ENCODE results near the gene PSD4. TPM values are rescaled to one million over a fixed set of nuclear protein-coding genes. Genes with fewer than 3 reads are reported as not detected.

PSD4 gene
- total and polyA plus RNA-seq, 2 experiments from 2014 or later, result 2.5 to 9.0 TPM

DNA sequence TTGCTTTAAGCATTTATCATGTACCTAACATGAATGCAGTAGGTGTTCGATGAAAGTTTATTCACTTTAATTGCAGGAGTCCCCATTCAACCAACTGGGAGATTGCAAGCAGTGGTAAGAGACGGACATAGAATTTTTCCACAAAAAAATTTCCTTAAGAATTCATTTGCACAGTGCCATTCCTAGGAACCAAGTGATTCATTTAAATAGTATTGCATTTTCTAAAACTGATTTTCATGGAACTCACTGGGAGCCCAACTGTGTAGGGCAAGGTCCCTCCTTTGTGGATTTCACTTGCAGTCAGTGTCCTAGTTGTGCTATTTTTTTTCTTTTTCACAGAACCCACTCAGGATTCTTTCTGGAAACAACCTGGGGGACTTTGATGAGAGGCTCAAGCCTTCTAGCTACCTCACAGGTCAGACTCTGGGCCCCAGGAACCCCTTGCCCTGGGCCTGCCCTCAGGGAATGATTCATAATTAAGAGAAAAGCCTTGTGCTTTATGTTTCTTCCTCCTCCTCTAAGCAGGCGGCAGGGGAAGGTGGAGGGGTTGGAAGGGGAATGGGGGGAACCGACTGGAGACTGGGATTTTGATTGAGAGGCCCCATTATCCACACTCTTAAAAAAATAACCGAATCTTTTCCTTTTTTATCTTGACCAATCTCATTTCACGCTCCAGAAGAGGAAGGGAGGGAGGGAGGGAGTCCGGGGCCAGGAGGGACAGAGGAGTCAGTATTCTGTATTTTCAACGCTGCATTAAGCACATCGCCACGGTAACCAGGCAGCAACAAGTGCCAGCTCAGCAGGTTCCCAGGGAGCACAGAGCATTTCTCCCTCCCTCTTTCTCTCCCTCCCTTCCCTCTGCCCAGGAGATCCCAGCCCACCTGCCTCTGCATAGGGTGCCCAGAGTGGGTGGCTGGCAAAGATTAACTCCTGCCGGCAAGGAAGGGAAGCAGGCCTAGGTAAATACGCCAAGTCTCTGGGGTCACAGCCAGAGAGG lies 51.8 kb downstream of the PSD4 start:
- Histone ChIP-seq H3K9me3 (ENCODE audit: low read depth) (no peaks in the 10 kb centered on the region), H3K36me3 (no peaks in the 10 kb centered on the region), H3K27ac (no peak overlapping the region), H3K4me3 (no peak overlapping the region), H3K27me3 (no peaks in the 10 kb centered on the region), H3K4me1 (ENCODE audit: low read depth) (peaks cover 27% of the 10 kb centered on the region)
- TF ChIP-seq, protein P1, sequence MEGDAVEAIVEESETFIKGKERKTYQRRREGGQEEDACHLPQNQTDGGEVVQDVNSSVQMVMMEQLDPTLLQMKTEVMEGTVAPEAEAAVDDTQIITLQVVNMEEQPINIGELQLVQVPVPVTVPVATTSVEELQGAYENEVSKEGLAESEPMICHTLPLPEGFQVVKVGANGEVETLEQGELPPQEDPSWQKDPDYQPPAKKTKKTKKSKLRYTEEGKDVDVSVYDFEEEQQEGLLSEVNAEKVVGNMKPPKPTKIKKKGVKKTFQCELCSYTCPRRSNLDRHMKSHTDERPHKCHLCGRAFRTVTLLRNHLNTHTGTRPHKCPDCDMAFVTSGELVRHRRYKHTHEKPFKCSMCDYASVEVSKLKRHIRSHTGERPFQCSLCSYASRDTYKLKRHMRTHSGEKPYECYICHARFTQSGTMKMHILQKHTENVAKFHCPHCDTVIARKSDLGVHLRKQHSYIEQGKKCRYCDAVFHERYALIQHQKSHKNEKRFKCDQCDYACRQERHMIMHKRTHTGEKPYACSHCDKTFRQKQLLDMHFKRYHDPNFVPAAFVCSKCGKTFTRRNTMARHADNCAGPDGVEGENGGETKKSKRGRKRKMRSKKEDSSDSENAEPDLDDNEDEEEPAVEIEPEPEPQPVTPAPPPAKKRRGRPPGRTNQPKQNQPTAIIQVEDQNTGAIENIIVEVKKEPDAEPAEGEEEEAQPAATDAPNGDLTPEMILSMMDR (IDR thresholded peaks at IDR 0.05; ENCODE audit: low read depth, low read length), result no peak
- no peak for DNase-seq (ENCODE audit: low read depth in 1 of 2, low spot score in 1 of 2)

DNA sequence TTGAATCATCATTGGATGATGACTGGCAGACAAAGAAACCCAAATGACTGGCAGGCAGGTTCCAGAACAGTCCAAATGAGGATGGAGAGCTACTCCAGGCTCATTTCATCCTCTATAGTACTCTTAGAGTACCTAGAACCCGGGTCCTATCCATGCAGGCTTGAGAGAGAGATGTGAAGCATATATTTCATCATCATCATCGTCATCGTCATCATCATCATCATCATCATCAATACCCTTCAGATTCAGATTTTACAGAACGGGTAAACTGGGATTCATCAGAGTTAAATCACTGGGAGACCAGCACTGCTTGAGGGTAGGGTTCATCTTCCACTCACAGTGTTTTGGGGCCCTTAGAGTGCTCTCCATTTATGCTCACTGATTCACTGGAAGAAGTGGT lies 52.7 kb downstream of the PSD4 start:
- Histone ChIP-seq H3K27me3 (no peaks in the 10 kb centered on the region), H3K9me3 (ENCODE audit: low read depth) (no peaks in the 10 kb centered on the region), H3K36me3 (no peaks in the 10 kb centered on the region), H3K4me3 (no peak overlapping the region), H3K27ac (no peak overlapping the region), H3K4me1 (ENCODE audit: low read depth) (peaks cover 36% of the 10 kb centered on the region)
- DNase-seq (ENCODE audit: low read depth in 1 of 2, low spot score in 1 of 2), result no peak
- TF ChIP-seq, protein P1 (IDR thresholded peaks at IDR 0.05; ENCODE audit: low read depth, low read length), result no peak

DNA sequence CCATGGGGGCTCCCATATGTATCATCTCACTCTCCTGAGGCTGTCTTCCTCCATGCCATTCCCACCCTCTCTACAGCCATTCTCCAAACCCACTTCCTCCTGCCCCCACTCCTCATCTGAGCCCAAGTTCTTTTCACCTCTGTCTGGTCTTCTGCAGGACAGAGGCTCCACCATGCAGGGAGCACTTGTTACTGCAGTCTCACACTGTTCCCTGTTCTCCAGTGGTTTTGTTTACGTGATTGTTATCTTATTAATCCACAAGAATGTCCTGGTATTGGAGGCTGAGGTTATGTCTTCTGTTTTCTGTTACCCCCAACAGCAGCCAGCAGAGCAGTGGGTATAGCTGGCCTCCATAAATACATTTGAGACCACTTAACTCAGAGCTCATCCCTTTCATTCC lies 53.5 kb downstream of the PSD4 start:
- TF ChIP-seq, protein P1 (IDR thresholded peaks at IDR 0.05; ENCODE audit: low read depth, low read length), result no peak
- no peaks in the 10 kb centered on the region for H3K36me3 ChIP-seq
- H3K27me3 ChIP-seq, result no peaks in the 10 kb centered on the region
- H3K4me3 ChIP-seq, result no peak overlapping the region
- no peak for DNase-seq (ENCODE audit: low read depth in 1 of 2, low spot score in 1 of 2)
- peaks cover 37% of the 10 kb centered on the region for H3K4me1 ChIP-seq (ENCODE audit: low read depth)
- H3K9me3 ChIP-seq (ENCODE audit: low read depth), result no peaks in the 10 kb centered on the region
- no peak overlapping the region for H3K27ac ChIP-seq

DNA sequence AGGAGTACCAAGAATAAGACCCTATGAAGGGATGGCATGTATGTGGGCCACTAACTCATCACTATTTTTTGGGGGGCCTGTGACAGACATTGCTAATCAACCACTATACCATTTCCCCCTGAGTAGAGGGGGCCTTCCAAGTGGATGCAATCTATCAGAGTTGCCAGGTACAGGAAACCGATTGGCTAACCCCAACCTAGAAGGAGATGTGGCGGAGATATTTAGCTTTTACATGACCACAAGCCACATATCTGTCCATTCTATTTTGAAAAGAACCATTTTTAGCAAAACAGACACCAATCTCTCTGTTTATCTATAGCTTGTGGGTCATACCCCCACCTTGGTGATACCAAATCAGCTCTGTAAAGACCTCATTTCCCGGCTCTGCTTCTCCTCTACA lies 53.9 kb downstream of the PSD4 start:
- DNase-seq (ENCODE audit: low read depth in 1 of 2, low spot score in 1 of 2), result no peak
- Histone ChIP-seq H3K9me3 (ENCODE audit: low read depth) (no peaks in the 10 kb centered on the region), H3K36me3 (no peaks in the 10 kb centered on the region), H3K27ac (no peak overlapping the region), H3K27me3 (no peaks in the 10 kb centered on the region), H3K4me1 (ENCODE audit: low read depth) (peaks cover 37% of the 10 kb centered on the region), H3K4me3 (no peak overlapping the region)
- TF ChIP-seq, protein P1 (IDR thresholded peaks at IDR 0.05; ENCODE audit: low read depth, low read length), result no peak

DNA sequence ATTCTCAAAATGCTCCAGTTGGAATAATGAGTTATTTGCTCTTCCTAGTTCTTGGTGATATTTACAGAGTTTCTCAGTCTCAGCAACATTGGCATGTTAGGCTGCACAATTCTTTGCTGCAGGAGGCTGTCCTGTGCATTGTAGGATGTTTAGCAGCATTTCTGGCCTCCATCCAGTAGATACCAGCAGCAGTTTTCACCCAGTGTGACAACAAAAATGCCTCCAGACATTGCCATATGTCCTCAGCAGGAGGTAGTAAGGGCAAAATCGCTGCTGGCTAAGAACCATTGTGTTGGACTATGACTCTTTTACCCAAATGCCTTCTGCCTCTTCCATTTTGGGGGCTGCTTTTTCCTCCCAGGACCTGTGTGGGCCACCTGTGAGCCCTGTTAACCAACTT lies 54.6 kb downstream of the PSD4 start:
- no peaks in the 10 kb centered on the region for H3K9me3 ChIP-seq (ENCODE audit: low read depth)
- no peaks in the 10 kb centered on the region for H3K36me3 ChIP-seq
- H3K4me3 ChIP-seq, result no peak overlapping the region
- TF ChIP-seq, protein P1 (IDR thresholded peaks at IDR 0.05; ENCODE audit: low read depth, low read length), result no peak
- H3K4me1 ChIP-seq (ENCODE audit: low read depth), result peaks cover 37% of the 10 kb centered on the region
- H3K27me3 ChIP-seq, result no peaks in the 10 kb centered on the region
- no peak for DNase-seq (ENCODE audit: low read depth in 1 of 2, low spot score in 1 of 2)
- no peak overlapping the region for H3K27ac ChIP-seq
